ENCODE data around the gene TMEM154.

Gene TMEM154

GRCh38 chr4:152626790-152627189, 53.0 kb downstream of the TMEM154 start:
- no peak for DNase-seq (ENCODE audit: low spot score)

GRCh38 chr4:152620915-152621314, 58.9 kb downstream of the TMEM154 start:
- no peak for DNase-seq (ENCODE audit: low spot score)

GRCh38 chr4:152620218-152620617, 59.6 kb downstream of the TMEM154 start:
- no peak for DNase-seq (ENCODE audit: low spot score)

- DNase-seq (ENCODE audit: low spot score), result no peak
These were observed 60.2 kb downstream of the TMEM154 start for GRCh38 chr4:152619556-152619955.

- no peak for DNase-seq (ENCODE audit: low spot score)
These were observed 60.8 kb downstream of the TMEM154 start for GRCh38 chr4:152618971-152619370.

- no peak for DNase-seq (ENCODE audit: low spot score)
These were observed 63.0 kb downstream of the TMEM154 start for GRCh38 chr4:152616804-152617203.

- no peak for DNase-seq (ENCODE audit: low spot score)
These were observed 65.7 kb downstream of the TMEM154 start for GRCh38 chr4:152613841-152614721.

GRCh38 chr4:152613351-152613750, 66.4 kb downstream of the TMEM154 start:
- no peak for DNase-seq (ENCODE audit: low spot score)

- no peak for DNase-seq (ENCODE audit: low spot score)
These were observed 69.7 kb downstream of the TMEM154 start for GRCh38 chr4:152610131-152610530.

- no peak for DNase-seq (ENCODE audit: low spot score)
These were observed 70.3 kb downstream of the TMEM154 start for GRCh38 chr4:152609481-152609880.

GRCh38 chr4:152607178-152607577, 72.6 kb downstream of the TMEM154 start:
- no peak for DNase-seq (ENCODE audit: low spot score)

GRCh38 chr4:152606753-152607152, 73.0 kb downstream of the TMEM154 start:
- no peak for DNase-seq (ENCODE audit: low spot score)

GRCh38 chr4:152605641-152606335, 74.0 kb downstream of the TMEM154 start:
- peak; percentile 77 for DNase-seq (ENCODE audit: low spot score)

GRCh38 chr4:152605031-152605430, 74.8 kb downstream of the TMEM154 start:
- no peak for DNase-seq (ENCODE audit: low spot score)

GRCh38 chr4:152601156-152601555, 78.6 kb downstream of the TMEM154 start:
- no peak for DNase-seq (ENCODE audit: low spot score)

- no peak for DNase-seq (ENCODE audit: low spot score)
These were observed 80.2 kb downstream of the TMEM154 start for GRCh38 chr4:152599636-152600035.

- no peak for DNase-seq (ENCODE audit: low spot score)
These were observed 80.7 kb downstream of the TMEM154 start for GRCh38 chr4:152599095-152599494.

GRCh38 chr4:152598454-152598853, 81.3 kb downstream of the TMEM154 start:
- DNase-seq (ENCODE audit: low spot score), result no peak

- no peak for DNase-seq (ENCODE audit: low spot score)
These were observed 84.5 kb downstream of the TMEM154 start for GRCh38 chr4:152594978-152595925.

GRCh38 chr4:152594057-152594456, 85.7 kb downstream of the TMEM154 start:
- DNase-seq (ENCODE audit: low spot score), result no peak

- DNase-seq (ENCODE audit: low spot score), result no peak
These were observed 87.9 kb downstream of the TMEM154 start for GRCh38 chr4:152591876-152592275.

GRCh38 chr4:152591396-152591795, 88.4 kb downstream of the TMEM154 start:
- DNase-seq (ENCODE audit: low spot score), result peak; percentile 29
